Type B pancreatic cell (in vitro differentiated cells): Measurements from ENCODE around the gene MAP2K1. TPM values are rescaled to one million over a fixed set of nuclear protein-coding genes. Genes with fewer than 3 reads are reported as not detected.

ENCODE experiments used
- DNase-seq: peaks from one replicate; pipeline ENCODE4 v3.0.0; 2021; ENCODE audit warnings: mixed read lengths; ENCODE audit not compliant: unreplicated experiment; ENCODE audit errors: extremely low spot score
- H3K27ac Mint-ChIP-seq: 2 replicates; pipeline ENCODE4 v1.8.0; 2021; ENCODE audit warnings: mild to moderate bottlenecking, mixed read lengths
- H3K27me3 Mint-ChIP-seq: 2 replicates; pipeline ENCODE4 v1.8.0; 2021; ENCODE audit warnings: mixed read lengths
- H3K36me3 Mint-ChIP-seq: 2 replicates; pipeline ENCODE4 v1.8.0; 2021; ENCODE audit warnings: mixed read lengths
- H3K4me1 Mint-ChIP-seq: one replicate; pipeline ENCODE4 v1.8.0; 2021; ENCODE audit warnings: mixed read lengths; ENCODE audit not compliant: unreplicated experiment
- H3K4me3 Mint-ChIP-seq: 2 replicates; pipeline ENCODE4 v1.8.0; 2021; ENCODE audit warnings: mild to moderate bottlenecking, mixed read lengths
- H3K9me3 Mint-ChIP-seq: 2 replicates; pipeline ENCODE4 v1.8.0; 2021; ENCODE audit warnings: mixed read lengths
- CTCF ChIP-seq: fragments of 200-600 bp; sonication (generic); conservative IDR thresholded peaks from 2 replicates; pipeline ENCODE4 v1.5.0; 2021; ENCODE audit warnings: antibody characterized with exemption, mild to moderate bottlenecking
- total RNA-seq: library from RNA; stranded (reverse); gene quantifications from 2 replicates; pipeline ENCODE4 v1.2.1, GENCODE V29; 2021; ENCODE audit warnings: low replicate concordance

Gene MAP2K1
- total RNA-seq, 1 donor from 2014 or later, result 33.8 TPM

DNA sequence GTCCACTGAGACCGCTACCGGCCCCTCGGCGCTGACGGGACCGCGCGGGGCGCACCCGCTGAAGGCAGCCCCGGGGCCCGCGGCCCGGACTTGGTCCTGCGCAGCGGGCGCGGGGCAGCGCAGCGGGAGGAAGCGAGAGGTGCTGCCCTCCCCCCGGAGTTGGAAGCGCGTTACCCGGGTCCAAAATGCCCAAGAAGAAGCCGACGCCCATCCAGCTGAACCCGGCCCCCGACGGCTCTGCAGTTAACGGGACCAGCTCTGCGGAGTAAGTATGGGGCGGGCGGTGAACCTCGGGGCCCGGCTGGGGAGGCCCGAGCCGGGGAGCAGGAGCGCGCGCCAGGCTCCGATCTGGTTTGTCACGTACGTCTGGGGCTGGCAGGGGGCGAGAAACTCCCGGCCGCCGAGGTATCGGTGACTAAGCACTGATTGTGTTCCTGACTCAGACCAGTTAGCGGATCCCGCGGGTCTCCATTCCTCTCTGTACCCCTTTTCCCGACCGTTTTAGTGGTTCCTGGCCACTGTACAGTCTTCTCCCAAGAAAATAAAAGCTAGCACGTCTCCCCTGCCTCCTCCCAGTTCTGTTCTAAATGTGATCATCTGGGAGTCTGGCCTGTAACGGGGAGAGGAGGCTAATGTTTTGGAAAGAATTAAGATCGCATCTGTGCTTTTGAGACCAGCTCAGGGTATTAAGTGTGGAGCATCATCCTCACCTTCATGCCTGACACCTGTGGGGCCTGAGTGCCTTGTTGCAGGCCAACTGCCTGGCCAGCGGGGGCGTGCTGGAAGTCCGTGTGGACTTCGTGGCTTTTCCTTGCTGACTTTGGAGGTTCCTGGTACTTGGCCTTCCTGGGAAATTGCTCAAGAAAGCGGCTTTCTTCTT, 691 bp downstream of the MAP2K1 start:
- Mint-ChIP-seq H3K27ac (peak overlapping the region; percentile 95), H3K4me1 (peaks cover 15% of the 10 kb centered on the region), H3K4me3 (peak overlapping the region; percentile 91), H3K9me3 (no peaks in the 10 kb centered on the region), H3K36me3 (peaks cover 10% of the 10 kb centered on the region), H3K27me3 (no peaks in the 10 kb centered on the region)
- peak; percentile 79 for DNase-seq
- TF ChIP-seq CTCF, result peak; percentile 56

DNA sequence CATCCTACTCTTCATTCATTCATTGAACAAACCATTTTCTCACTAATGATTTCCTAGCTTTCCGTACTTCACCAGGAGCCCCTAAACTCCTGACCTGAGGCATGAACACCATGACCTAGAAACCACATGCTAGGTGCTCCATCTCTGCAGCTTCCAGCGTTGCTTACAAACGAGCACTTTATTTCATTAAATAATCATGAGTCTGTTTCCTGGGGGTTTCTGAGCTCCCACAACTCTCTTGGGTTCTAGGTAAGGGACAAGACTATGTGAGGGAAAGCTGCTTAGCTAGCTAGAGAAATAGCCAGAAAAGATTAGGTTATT, 1.3 kb downstream of the MAP2K1 start:
- Mint-ChIP-seq H3K36me3 (peaks cover 10% of the 10 kb centered on the region), H3K27ac (peak overlapping the region; percentile 86), H3K27me3 (no peaks in the 10 kb centered on the region), H3K4me3 (peak overlapping the region; percentile 91), H3K9me3 (no peaks in the 10 kb centered on the region), H3K4me1 (peaks cover 15% of the 10 kb centered on the region)
- TF ChIP-seq CTCF, result no peak
- no peak for DNase-seq

GRCh38 chr15:66388576-66388975, 1.9 kb downstream of the MAP2K1 start:
- DNase-seq, result no peak
- H3K4me3 Mint-ChIP-seq, result peak overlapping the region; percentile 91
- no peak for TF ChIP-seq CTCF
- H3K27ac Mint-ChIP-seq, result no peak overlapping the region
- peaks cover 15% of the 10 kb centered on the region for H3K4me1 Mint-ChIP-seq
- no peaks in the 10 kb centered on the region for H3K9me3 Mint-ChIP-seq
- H3K27me3 Mint-ChIP-seq, result no peaks in the 10 kb centered on the region
- peaks cover 10% of the 10 kb centered on the region for H3K36me3 Mint-ChIP-seq

- no peak for DNase-seq
- peaks cover 10% of the 10 kb centered on the region for H3K36me3 Mint-ChIP-seq
- H3K4me1 Mint-ChIP-seq, result peaks cover 15% of the 10 kb centered on the region
- H3K9me3 Mint-ChIP-seq, result no peaks in the 10 kb centered on the region
- peak overlapping the region; percentile 91 for H3K4me3 Mint-ChIP-seq
- H3K27me3 Mint-ChIP-seq, result no peaks in the 10 kb centered on the region
- TF ChIP-seq CTCF, result no peak
- H3K27ac Mint-ChIP-seq, result no peak overlapping the region
These were observed 2.6 kb downstream of the MAP2K1 start for GRCh38 chr15:66389098-66389858.

GRCh38 chr15:66389859-66390381, 3.2 kb downstream of the MAP2K1 start:
- Mint-ChIP-seq H3K4me3 (peak overlapping the region; percentile 30), H3K27me3 (no peaks in the 10 kb centered on the region), H3K27ac (no peak overlapping the region), H3K4me1 (peaks cover 15% of the 10 kb centered on the region), H3K36me3 (peaks cover 10% of the 10 kb centered on the region), H3K9me3 (no peaks in the 10 kb centered on the region)
- TF ChIP-seq CTCF, result no peak
- DNase-seq, result no peak
